ENCODE results near the gene MLEC.

GRCh38 chr12:120653611-120654010, 33.3 kb upstream of the MLEC start:
- TF ChIP-seq CTCF (IDR thresholded peaks at IDR 0.05; ENCODE audit: low read depth, low read length, poor library complexity, severe bottlenecking) (no peak), EZH2phosphoT487 (IDR thresholded peaks at IDR 0.05; ENCODE audit: borderline replicate concordance, low read length) (no peak)
